ENCODE data around the gene MEPCE. TPM values are rescaled to one million over a fixed set of nuclear protein-coding genes. Genes with fewer than 3 reads are reported as not detected.
A peak's percentile ranks its signal among the peaks of the same experiment; 100 is the strongest.

Gene MEPCE
- total and polyA plus RNA-seq, 8 donors = 14.1 to 117 (median 22.5) TPM

GRCh38 chr7:100464791-100465190, 35.2 kb downstream of the MEPCE start:
- H3K36me3 ChIP-seq = peaks cover 0 to 65% (median 32%) of the 10 kb centered on the region in 4 donors
- no peak for DNase-seq
- 90 to 97% (median 93%) methylated on average over 2 of the region's 2 CpGs for WGBS, 5 donors

GRCh38 chr7:100465299-100465698, 35.7 kb downstream of the MEPCE start:
- Histone ChIP-seq H3K27me3 (no peaks in the 10 kb centered on the region), H3K4me3 (no peak overlapping the region), H3K27ac (peak overlapping the region in 2 of 5 donors; percentile 57 to 74), H3K36me3 (peaks cover 0 to 65% (median 36%) of the 10 kb centered on the region in 4 donors), H3K4me1 (peaks cover 19 to 51% (median 36%) of the 10 kb centered on the region in 4 donors), H3K9me3 (no peaks in the 10 kb centered on the region)
- no peak for TF ChIP-seq CTCF (IDR thresholded peaks at IDR 0.05)
- TF ChIP-seq POLR2AphosphoS5 (IDR thresholded peaks at IDR 0.05) = no peak
- no peak for TF ChIP-seq POLR2A (IDR thresholded peaks at IDR 0.05)
- no peak for TF ChIP-seq EP300 (IDR thresholded peaks at IDR 0.05)
- no peak for DNase-seq
- WGBS, 5 donors = 46 to 67% (median 60%) methylated on average over 8 of the region's 8 CpGs
- intact Hi-C loops (cut with DNase I; ENCODE audit: low total_unique reads) = no loop called here

More at GRCh38 chr7:100464791-100465190, 35.2 kb downstream of the MEPCE start:
- Histone ChIP-seq H3K9me3 (no peaks in the 10 kb centered on the region), H3K27ac (no peak overlapping the region), H3K27me3 (no peaks in the 10 kb centered on the region), H3K4me3 (no peak overlapping the region), H3K4me1 (peaks cover 18 to 47% (median 33%) of the 10 kb centered on the region in 4 donors)
- no peak for TF ChIP-seq CTCF (IDR thresholded peaks at IDR 0.05)
- TF ChIP-seq POLR2A (IDR thresholded peaks at IDR 0.05) = no peak
- no peak for TF ChIP-seq POLR2AphosphoS5 (IDR thresholded peaks at IDR 0.05)
- no peak for TF ChIP-seq EP300 (IDR thresholded peaks at IDR 0.05)
- intact Hi-C loops (cut with DNase I; ENCODE audit: low total_unique reads) = no loop called here

- intact Hi-C loops (cut with DNase I; ENCODE audit: low total_unique reads) = no loop called here
- H3K27me3 ChIP-seq = no peaks in the 10 kb centered on the region
- TF ChIP-seq POLR2AphosphoS5 (IDR thresholded peaks at IDR 0.05) (peak in 1 of 3 donors; percentile 86), POLR2A (IDR thresholded peaks at IDR 0.05) (no peak), CTCF (IDR thresholded peaks at IDR 0.05) (peak in 5 of 7 experiments; percentile 32 to 70 (median 67))
- H3K36me3 ChIP-seq = peaks cover 2 to 65% (median 41%) of the 10 kb centered on the region in 4 donors
- DNase-seq = peak; percentile 87 to 93
- peak overlapping the region in 3 of 4 donors; percentile 9 to 15 (median 13) for H3K4me3 ChIP-seq
- peak overlapping the region in 4 of 5 donors; percentile 41 to 74 (median 54) for H3K27ac ChIP-seq
- H3K4me1 ChIP-seq = peaks cover 19 to 51% (median 36%) of the 10 kb centered on the region in 4 donors
- H3K9me3 ChIP-seq = no peaks in the 10 kb centered on the region
- WGBS, 5 donors = 3 to 18% (median 11%) methylated on average over 3 to 17 of the region's 17 CpGs
Measured at GRCh38 chr7:100465702-100466311, 36.2 kb downstream of the MEPCE start.

GRCh38 chr7:100466653-100467605, 37.3 kb downstream of the MEPCE start:
- H3K36me3 ChIP-seq = peaks cover 10 to 65% (median 52%) of the 10 kb centered on the region in 4 donors
- intact Hi-C loops (cut with DNase I; ENCODE audit: low total_unique reads) = no loop called here
- no peak for DNase-seq

More at GRCh38 chr7:100466653-100467605, 37.3 kb downstream of the MEPCE start:
- Histone ChIP-seq H3K4me1 (peaks cover 19 to 57% (median 41%) of the 10 kb centered on the region in 4 donors), H3K4me3 (peak overlapping the region in 2 of 4 donors; percentile 9 to 15), H3K9me3 (no peaks in the 10 kb centered on the region), H3K27ac (peak overlapping the region in 4 of 5 donors; percentile 41 to 74 (median 54)), H3K27me3 (no peaks in the 10 kb centered on the region)
- TF ChIP-seq EP300 (IDR thresholded peaks at IDR 0.05) = no peak
- no peak for TF ChIP-seq POLR2AphosphoS5 (IDR thresholded peaks at IDR 0.05)
- TF ChIP-seq POLR2A (IDR thresholded peaks at IDR 0.05) = no peak
- TF ChIP-seq CTCF (IDR thresholded peaks at IDR 0.05) = no peak
- WGBS, 5 donors = 67 to 78% (median 71%) methylated on average over 30 to 32 of the region's 32 CpGs

Measured in stomach (tissue), 9 donors.